GM19193 (cell line): ENCODE data around the gene ANKRD60.

ENCODE experiments used
- POLR2A ChIP-seq: IDR thresholded peaks from 4 replicates; pipeline ENCODE4 v1.6.1; 2011; ENCODE audit not compliant: insufficient read depth, insufficient read length; ENCODE audit errors: extremely low read depth

ANKRD60 gene

DNA sequence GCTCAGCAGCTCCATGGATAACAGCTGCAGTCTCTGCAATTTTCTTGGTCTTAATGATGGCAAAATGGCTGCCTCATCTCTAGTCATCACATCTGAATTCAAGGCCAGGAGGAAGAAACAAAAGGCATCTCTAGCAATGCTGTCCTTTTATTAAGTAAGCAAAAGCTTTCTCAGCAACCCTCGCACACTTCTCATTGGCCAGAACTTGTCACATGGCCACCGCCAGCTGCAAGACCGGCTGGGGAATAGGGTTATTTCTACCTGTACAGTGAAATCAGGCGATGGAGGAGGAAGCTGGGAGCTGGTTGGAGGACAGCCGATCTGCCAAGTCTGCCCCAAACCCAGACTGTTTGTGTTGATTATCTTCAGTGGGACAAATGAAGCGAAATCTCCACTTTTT is 33.4 kb downstream of the ANKRD60 start:
- no peak for TF ChIP-seq POLR2A

DNA sequence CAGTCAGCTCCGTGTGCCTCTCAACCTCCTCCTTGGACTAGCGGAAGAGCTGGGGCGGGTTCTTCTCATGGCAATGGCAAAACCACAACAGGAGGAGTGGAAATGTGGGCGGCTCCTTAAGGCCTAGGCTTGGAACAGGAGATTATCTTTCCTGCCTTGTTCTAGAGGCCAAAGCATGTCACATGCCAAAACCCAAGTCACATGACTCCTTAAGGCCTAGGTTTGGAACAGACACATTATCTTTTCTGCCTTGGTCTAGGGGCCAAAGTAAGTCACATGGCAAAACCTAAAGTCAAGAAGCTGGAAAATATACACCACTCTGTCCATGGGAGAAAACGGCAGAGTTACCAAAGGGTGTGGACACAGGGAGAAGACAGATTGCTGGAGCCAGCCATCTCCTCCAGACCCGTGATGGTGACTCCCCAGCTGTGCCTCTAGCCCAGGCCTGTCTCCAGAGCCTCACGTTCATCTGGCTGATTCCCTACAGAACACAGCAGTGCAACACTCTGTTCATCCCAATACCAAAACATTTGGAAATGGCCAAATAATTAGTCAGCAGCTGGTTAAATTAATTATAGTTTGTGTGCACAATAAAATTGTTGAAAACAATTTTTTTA is 34.2 kb downstream of the ANKRD60 start:
- TF ChIP-seq POLR2A = no peak

DNA sequence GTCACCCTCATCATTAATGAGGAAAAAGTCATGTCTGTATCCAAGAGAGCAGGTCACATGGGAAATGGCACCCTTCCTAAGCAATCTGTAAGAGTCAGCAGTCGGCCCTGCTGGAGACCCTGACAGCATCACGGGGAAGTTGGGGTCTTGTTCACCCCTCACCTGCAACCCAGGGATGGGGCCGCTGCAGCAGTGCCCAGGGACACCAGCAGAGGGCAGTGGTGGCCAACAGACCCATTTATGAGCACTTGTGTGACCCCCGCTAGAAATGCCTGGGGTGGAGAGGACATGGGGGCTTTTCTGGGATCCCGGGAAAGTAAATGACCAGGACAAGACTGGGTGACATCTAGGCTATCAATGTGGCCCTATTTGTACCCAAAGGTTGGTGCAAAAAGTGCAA is 35.9 kb downstream of the ANKRD60 start:
- no peak for TF ChIP-seq POLR2A

DNA sequence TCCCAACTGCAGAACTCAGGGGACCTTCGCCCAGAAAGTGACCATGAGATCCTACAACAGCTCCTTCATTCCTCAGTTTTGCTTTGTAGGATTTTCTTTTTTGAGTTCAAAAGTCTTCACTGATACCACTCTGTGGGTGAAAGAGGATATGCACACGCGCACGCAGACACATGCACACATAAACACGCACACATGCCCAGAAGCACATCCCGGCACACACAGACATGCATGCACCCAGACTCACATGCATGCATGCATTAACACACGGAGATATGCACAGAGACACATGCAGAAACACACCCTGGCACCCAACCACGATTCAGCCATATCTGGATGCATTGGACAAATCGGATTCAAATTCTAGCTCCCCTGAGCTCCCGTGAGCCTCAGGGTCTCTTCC is 36.4 kb downstream of the ANKRD60 start:
- no peak for TF ChIP-seq POLR2A

DNA sequence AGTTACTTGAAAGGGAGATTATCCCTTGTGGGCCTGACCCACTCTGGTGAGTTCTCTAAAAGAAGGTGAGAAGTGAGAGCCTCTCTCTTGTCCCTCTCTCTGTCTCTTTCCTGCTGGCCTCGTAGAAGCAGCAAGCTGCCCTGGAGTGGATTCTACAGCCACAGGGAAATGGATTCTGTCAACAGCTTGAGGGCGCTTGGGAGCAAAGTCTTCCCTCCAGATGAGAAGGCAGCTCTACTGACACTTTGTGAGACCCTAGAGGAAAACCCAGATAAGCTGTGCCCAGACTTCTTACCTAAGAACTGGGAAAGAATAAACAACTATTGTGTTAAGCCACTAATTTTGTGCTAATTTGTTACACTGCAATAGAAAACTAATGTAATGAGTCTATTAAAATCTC is 39.9 kb downstream of the ANKRD60 start:
- TF ChIP-seq POLR2A = no peak

DNA sequence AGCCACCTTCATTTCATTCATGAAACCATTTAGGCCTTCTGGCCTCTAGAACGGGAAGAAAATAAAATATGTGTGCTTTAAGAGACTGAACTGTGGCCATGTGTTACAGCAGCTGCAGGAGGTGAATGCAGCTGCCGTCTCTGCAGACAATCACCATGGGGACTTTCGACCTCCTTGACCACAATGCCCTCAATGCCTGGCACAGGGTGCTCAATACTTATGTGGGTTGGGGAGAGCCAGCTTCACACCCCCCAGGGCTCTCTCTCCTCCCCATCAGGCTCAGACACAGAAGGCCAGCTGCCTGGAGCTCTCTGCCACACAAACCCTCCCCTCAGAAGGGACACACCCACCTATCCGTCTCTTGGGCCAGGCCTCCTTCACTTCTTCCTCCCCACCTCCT is 43.5 kb downstream of the ANKRD60 start:
- TF ChIP-seq POLR2A = no peak

DNA sequence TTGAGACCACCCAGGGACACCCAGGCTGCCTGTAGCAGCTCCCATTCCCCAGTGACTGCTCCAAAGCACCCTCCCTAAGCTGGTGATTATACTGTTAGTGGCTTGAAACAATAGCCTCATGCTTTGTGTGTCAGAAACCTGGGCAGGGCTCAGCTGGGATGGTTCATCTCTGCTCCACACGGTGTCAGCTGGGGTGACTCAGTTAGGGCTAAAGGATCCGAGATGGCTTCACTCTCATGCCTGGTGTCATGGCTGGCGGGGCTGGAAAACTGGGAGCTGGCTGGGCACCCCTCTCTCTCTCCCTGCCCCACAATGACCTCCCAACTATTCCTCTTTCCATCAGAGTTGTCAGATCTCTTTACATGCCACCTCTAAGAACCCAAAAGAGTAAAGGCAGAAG is 44.4 kb downstream of the ANKRD60 start:
- TF ChIP-seq POLR2A = no peak

DNA sequence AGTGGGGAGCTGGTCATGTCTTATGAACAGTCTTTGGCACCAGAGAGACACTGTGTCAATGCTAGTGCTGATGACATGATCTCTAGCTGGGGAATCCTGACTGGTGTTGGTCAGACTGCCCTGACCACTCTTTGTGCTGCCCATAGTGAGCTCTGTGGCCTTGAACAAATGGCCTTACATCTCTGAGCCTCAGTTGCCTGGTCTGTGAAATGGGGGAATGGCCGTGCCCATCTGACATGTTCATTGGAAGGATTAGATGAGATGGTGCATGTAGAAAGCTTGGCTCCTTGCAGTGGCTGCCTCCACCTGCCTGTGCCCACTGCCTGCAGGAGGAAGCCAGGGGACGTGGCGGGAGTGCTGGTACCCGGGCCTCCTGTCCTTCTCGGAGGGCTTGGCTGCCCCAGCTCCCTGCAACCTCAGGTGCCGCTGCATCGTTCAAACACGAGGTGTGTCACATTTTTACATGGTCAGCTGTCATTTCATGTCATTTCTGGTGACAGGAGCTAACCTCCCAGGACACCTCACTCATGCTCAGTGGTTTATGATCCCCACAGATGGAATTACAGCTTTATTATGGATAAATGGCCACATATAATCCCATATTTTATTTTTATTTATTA is 45.8 kb downstream of the ANKRD60 start:
- TF ChIP-seq POLR2A = no peak

DNA sequence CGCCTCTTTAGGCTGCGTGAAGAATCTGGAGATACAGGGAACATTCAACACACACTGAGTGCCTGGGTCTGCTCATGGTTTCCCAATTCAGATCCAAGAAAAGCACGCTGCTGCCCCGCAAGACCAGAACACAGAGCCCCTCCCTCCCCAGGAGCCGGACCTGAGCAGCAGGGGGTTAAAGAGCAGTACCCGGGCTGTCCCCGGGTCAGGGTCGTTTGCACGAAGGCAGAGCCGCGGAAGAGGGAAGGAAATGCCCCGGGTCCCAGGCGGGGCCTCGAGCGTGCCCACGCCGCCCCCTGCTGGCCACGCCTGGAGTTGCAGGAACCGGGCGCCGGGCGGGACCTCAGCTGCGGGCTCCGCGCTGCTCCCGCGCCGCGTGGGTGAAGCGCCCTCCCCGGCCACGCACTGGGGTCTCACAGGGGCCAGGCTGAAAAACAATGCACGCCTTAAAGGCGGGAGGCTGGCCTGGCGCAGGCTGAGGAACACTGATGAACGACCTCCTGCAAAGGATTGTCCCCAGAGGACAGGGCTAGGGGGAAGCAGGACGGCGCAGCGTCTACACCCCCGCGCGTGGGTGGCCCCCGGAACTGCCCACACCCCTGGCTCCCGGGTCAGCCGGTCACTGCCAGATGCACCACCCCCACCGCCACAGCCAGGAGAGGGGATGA is 48.9 kb downstream of the ANKRD60 start:
- no peak for TF ChIP-seq POLR2A

DNA sequence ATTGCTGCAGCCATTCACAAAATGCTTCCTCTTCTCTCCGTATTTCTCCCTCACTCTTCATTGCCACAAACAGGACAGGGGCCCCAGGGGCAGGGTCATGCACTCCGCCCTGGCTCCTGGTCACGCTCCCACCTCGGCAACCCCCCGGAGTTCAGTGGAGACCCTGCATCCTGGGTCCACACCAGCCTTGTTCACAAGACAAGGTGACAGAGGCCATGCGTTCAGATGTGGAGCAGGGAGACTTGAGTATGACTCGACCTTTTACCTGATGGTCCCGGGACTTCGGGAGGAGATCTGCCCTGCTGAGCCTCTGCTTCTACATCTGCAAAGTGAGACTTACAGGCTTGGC is 49.4 kb downstream of the ANKRD60 start:
- TF ChIP-seq POLR2A = no peak

DNA sequence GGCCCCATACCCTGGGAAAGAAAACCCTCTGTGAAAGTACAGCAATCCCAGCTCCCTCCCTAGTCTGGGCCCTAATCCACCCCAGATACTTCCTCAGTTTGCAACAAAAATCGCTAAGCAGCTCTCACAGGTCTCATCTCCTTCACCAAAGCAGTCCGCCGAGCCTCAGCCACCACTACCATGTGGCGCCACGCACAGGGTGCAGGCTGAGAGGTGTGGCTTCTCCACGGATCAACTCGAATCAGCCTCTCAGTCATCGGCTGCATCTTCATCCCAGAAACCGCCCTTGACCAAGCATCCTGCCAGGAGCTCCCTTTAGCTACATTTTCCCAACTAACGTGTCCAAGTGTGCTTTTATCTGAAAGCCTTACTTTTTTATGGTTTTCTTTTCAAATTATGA is 50.7 kb downstream of the ANKRD60 start:
- TF ChIP-seq POLR2A = no peak

DNA sequence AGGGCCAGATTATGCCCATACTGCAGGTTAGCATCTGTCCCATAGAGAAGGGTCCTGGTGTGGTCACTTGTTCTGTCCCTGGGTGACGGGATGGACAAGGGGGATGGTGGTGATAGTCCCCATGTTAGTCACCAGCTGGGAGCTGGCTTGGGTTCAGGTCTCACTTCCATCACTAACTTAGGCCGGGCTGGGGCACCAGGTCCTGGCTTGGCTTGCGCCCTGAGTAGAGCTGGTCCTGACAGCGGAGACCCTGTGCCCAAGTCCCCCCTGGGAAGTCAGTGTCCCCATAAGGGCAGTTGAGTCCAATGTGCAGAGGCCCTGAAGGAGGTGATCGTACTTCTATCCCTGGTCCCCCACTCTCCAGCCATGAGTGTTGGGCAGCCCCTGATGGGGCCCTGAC is 52.6 kb downstream of the ANKRD60 start:
- TF ChIP-seq POLR2A = no peak

DNA sequence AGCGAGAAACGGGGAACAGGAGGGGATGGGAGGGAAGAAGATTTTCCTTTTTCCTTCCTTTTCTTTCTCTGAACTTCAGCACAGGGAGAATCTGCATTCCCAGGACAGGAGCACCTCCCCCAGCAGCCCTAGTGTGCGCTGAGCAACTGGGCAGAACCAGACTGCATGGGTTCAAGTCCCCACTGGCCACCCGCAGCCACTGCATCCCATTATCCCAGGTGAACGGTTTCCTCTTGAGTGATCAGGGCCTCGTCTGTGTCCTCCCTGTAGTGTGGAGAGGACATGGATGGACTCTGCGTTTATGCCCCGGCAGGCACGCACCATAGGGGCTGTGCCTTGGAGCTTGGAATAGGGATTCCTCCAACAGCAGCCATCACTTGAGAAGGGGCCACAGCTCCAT is 53.0 kb downstream of the ANKRD60 start:
- no peak for TF ChIP-seq POLR2A

DNA sequence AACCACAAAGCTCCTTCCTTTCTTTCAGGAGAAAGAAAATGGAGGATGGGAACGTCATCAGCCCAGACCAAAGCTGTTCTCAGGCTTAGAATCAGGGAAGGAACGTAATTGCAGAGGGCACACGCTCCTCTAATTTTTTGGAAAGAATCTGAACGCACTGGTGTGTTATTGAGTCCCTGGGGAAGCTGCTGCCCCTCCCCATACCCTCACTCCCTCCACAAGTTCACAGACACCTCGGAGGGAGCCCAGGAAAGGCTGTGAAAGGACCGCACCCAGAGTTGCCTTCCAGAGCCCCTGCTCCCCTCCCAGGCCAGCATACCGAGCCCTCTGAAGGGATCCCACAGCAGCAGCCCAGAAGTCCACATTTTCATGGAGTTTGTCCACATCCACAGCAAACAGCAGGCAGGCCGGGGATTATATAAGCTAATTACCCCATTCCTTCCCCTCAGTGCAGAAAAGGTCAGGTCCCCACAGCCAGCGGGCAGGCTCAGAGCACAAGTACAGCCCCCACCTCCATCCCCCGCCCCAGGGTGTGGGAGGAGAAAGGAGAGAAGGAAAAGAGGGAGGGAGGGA is 53.7 kb downstream of the ANKRD60 start:
- TF ChIP-seq POLR2A = no peak

DNA sequence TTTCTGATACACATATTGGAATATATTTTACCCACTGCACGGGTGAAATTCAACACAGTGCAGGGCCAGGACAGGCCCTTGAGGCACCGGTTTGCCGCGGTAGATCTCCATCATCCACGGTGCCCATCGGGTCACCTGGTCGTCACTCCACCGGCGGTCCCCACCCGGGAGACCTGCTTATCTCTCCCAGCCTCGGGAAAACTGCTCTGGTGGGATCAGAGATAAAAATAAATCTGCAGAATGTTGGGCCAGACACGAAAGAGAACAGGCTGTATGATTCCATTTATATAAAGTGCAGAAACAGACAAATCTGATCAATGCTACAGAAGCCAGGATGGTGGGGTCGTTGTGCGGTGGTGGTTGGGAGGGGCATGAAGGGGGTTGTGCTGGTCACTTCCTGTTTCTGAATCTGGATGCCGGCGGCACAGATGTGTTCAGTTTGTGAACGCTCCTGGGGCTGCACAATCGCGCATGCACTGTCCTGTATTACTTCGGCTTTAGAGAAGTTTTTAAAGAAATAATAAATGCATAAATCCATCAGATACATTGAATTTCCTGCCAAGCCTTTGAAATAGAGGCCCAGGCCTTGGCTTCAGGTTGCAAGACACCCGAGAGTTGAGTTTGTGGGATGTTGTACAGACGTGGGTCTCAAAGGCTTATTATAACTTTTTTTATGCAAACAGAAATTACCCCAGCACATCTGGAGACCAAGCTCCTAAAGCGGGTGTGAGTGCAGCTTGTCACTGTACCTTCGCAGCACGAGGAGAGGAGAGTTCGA is 54.3 kb downstream of the ANKRD60 start:
- no peak for TF ChIP-seq POLR2A

DNA sequence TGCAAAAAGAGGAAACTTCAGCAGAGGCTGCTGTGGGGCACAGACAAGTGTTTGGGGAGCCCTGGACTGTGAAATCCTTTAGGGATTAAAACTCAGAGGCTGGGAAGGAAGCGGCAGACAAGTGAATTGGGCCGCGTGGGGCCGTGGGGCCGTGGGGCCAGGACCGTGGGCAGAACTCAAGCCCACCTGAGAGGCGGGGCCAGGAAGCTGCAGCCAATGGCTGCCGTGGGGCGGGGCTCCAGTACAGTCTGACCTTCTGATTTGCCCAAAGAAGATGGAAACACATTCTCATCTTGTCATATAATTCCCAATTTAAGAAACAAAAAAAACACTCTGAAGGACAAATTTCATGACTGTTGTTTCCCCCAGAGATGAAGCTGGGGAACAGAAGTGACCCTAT is 55.4 kb downstream of the ANKRD60 start:
- no peak for TF ChIP-seq POLR2A

DNA sequence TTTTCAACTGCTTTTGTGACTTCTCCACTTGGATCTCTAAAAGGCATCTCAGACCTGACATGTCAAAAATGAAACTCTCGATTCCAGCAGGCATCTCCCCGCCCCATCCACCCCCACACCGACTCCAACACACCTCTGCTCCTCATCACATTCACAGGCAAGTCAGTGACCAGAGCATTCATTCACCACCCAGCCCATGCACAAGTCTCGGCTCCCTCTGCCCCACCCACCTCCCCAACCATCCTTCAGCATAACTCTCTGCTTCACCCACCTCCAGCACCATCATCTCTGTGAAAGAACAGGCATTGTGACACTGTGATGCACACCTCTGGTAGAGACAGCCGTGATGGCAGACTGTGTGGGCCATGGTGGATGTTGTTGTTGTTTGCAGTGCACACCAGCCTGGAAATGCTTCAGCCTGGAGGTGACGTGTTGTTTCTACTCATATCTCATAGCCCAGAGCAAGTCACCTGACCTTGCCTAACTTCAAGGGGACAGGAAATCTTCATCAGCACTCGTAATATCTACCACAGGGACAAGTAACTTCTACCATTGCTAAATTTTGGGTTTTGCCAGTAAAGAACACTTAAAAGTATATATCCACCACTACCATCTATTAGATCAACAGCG is 56.5 kb downstream of the ANKRD60 start:
- no peak for TF ChIP-seq POLR2A
